CD14-positive monocyte (primary cell): ENCODE data around the gene DCP1A. TPM values are rescaled to one million over a fixed set of nuclear protein-coding genes. Genes with fewer than 3 reads are reported as not detected.

Source experiments
- DNase-seq, 3 donors: peaks; one replicate each; pipeline ENCODE4 v3.0.0-alpha.2; 2011 to 2022
- H2AFZ ChIP-seq: 2 replicates; pipeline ENCODE4 v1.6.0; 2012; ENCODE audit warnings: mild to moderate bottlenecking, low read depth, low read length, inconsistent platforms; ENCODE audit not compliant: insufficient read depth, poor library complexity, severe bottlenecking
- H3K27ac ChIP-seq, 2 donors: 1 replicate in 1 of 2; 2 replicates in 1 of 2; pipeline ENCODE4 v1.5.1; 2012 to 2013; ENCODE audit warnings: low read length in 2 of 2, control low read depth in 1 of 2, inconsistent platforms in 1 of 2, low read depth in 1 of 2, mild to moderate bottlenecking in 1 of 2
- H3K27me3 ChIP-seq, 2 donors: one replicate each; pipeline versions ENCODE4 v1.6.0 to v1.6.1; 2011 to 2013; ENCODE audit warnings: low read length in 2 of 2; ENCODE audit not compliant: control insufficient read depth in 2 of 2, insufficient read depth in 2 of 2
- H3K36me3 ChIP-seq, 2 donors: replicated peaks in 1 of 2; 1 replicate in 1 of 2; 2 replicates in 1 of 2; pipeline versions ENCODE4 v1.5.1 to v1.6.1; 2012 to 2013; ENCODE audit warnings: low read length in 2 of 2, control low read depth in 1 of 2, inconsistent platforms in 1 of 2, mild to moderate bottlenecking in 1 of 2; ENCODE audit not compliant: insufficient read depth in 2 of 2, control insufficient read depth in 1 of 2
- H3K4me1 ChIP-seq, 2 donors: 1 replicate in 1 of 2; 2 replicates in 1 of 2; pipeline versions ENCODE4 v1.5.1 to v1.6.1; 2012 to 2013; ENCODE audit warnings: low read length in 2 of 2, control low read depth in 1 of 2, inconsistent platforms in 1 of 2, mild to moderate bottlenecking in 1 of 2, moderate library complexity in 1 of 2; ENCODE audit not compliant: insufficient read depth in 2 of 2, control insufficient read depth in 1 of 2
- H3K4me2 ChIP-seq: replicated peaks from 2 replicates; pipeline ENCODE3; 2012; ENCODE audit warnings: low read length, moderate library complexity, mild to moderate bottlenecking; ENCODE audit not compliant: poor library complexity, severe bottlenecking; ENCODE audit errors: extremely low read depth
- H3K4me3 ChIP-seq, 3 experiments: fragments of 200-600 bp in 1 of 3; sonication (generic) in 1 of 3; replicated peaks in 1 of 3; 1 replicate in 2 of 3; 2 replicates in 1 of 3; pipeline ENCODE4 v1.5.1; 2011 to 2013; ENCODE audit warnings: low read length in 3 of 3, mild to moderate bottlenecking in 3 of 3, control low read depth in 2 of 3, low read depth in 2 of 3, inconsistent platforms in 1 of 3, moderate library complexity in 1 of 3
- H3K79me2 ChIP-seq: 2 replicates; pipeline ENCODE4 v1.6.0; 2012; ENCODE audit warnings: mild to moderate bottlenecking, control low read depth, inconsistent platforms, low read length, moderate library complexity; ENCODE audit not compliant: insufficient read depth
- H3K9ac ChIP-seq: 2 replicates; pipeline ENCODE4 v1.6.0; 2017; ENCODE audit warnings: low read length, mild to moderate bottlenecking; ENCODE audit not compliant: insufficient read depth, poor library complexity, severe bottlenecking
- H3K9me3 ChIP-seq, 2 donors: replicated peaks in 1 of 2; 1 replicate in 1 of 2; 2 replicates in 1 of 2; pipeline versions ENCODE4 v1.5.1 to v1.6.1; 2012 to 2013; ENCODE audit warnings: low read length in 2 of 2, control low read depth in 1 of 2; ENCODE audit not compliant: control insufficient read depth in 1 of 2, insufficient read depth in 1 of 2
- H4K20me1 ChIP-seq: 2 replicates; pipeline ENCODE4 v1.6.0; 2012; ENCODE audit warnings: mild to moderate bottlenecking, low read length, control low read depth, moderate library complexity; ENCODE audit not compliant: insufficient read depth
- H3K27ac Mint-ChIP-seq, 7 donors: one replicate each; pipeline ENCODE4 v1.8.0; 2020; ENCODE audit warnings: mild to moderate bottlenecking in 7 of 7, mixed read lengths in 7 of 7, moderate library complexity in 6 of 7, inconsistent platforms in 2 of 7
- H3K27me3 Mint-ChIP-seq, 3 donors: one replicate each; pipeline ENCODE4 v1.8.0; 2021 to 2022; ENCODE audit warnings: low read depth in 3 of 3, mild to moderate bottlenecking in 3 of 3, mixed read lengths in 3 of 3, moderate library complexity in 3 of 3, inconsistent platforms in 1 of 3
- H3K36me3 Mint-ChIP-seq, 2 donors: one replicate each; pipeline ENCODE4 v1.8.0; 2020; ENCODE audit warnings: mixed read lengths in 2 of 2, inconsistent platforms in 1 of 2, mild to moderate bottlenecking in 1 of 2
- H3K4me1 Mint-ChIP-seq: one replicate; pipeline ENCODE4 v1.8.0; 2020; ENCODE audit warnings: mild to moderate bottlenecking, mixed read lengths
- H3K4me3 Mint-ChIP-seq, 2 donors: one replicate each; pipeline ENCODE4 v1.8.0; 2020; ENCODE audit warnings: mild to moderate bottlenecking in 2 of 2, mixed read lengths in 2 of 2, moderate library complexity in 1 of 2
- H3K9me3 Mint-ChIP-seq, 7 donors: one replicate each; pipeline ENCODE4 v1.8.0; 2020 to 2022; ENCODE audit warnings: mixed read lengths in 7 of 7, mild to moderate bottlenecking in 6 of 7, moderate library complexity in 6 of 7, inconsistent platforms in 2 of 7
- CTCF ChIP-seq: fragments of 200-600 bp; IDR thresholded peaks from one replicate; pipeline ENCODE4 v1.8.0; 2022; ENCODE audit warnings: antibody characterized with exemption, mild to moderate bottlenecking
- WGBS: methylation state at CpG from one replicate; pipeline ENCODE4 v1.1.5; 2013; ENCODE audit warnings: missing lambda C conversion rate; ENCODE audit not compliant: insufficient coverage; 5-methylcytosine and 5-hydroxymethylcytosine counted together
- intact Hi-C, 2 donors: fragments of 100-400 bp; cut with micrococcal nuclease; formaldehyde crosslinking; loops; one replicate each; pipeline versions ENCODE4 v1.15.0 to v1.15.1; 2023
- polyA plus RNA-seq, 3 donors: library from polyadenylated mRNA; depleted of rRNA in 1 of 3; unstranded in 2 of 3; stranded (reverse) in 1 of 3; fragments of 300-500 nt in 2 of 3; fragments of >200 nt in 1 of 3; fragmentation: Illumina TruSeq in 2 of 3; gene quantifications; 1 replicate in 2 of 3; 2 replicates in 1 of 3; pipeline ENCODE4 v1.2.3, GENCODE V29; 2012 to 2021

DCP1A gene
- polyA plus RNA-seq, 3 donors = 11.9 to 25.4 (median 19.3) TPM

DNA sequence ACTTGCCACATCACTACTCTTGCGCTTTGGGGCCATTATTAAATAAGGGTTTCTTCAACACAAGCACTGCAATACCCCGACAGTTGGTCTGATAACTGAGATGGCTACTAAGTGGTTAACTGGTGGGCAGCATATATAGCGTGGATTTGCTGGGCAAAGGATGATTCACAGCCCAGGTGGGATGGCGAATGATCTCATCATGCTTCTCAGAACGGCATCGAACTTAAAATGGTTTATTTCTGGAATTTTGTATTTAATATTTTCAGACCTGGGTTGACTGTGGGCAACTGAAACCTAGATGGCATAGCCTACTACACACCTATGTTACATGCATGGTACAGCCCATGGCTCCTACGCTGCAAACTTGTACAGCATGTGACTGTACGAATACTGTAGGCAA, 64.8 kb downstream of the DCP1A start:
- Histone ChIP-seq H3K4me3 (no peak overlapping the region), H4K20me1 (no peaks in the 10 kb centered on the region), H3K27ac (no peak overlapping the region), H3K9me3 (no peaks in the 10 kb centered on the region), H2AFZ (no peak overlapping the region), H3K36me3 (peaks cover 36 to 62% of the 10 kb centered on the region in 2 donors), H3K79me2 (no peaks in the 10 kb centered on the region), H3K4me1 (no peaks in the 10 kb centered on the region), H3K27me3 (no peaks in the 10 kb centered on the region), H3K4me2 (no peak overlapping the region), H3K9ac (no peak overlapping the region)
- H3K27me3 Mint-ChIP-seq = peaks cover 0 to 2% (median 0%) of the 10 kb centered on the region in 3 donors
- TF ChIP-seq CTCF = no peak
- no peak for DNase-seq
- intact Hi-C loops = no loop called here
- no peaks in the 10 kb centered on the region for H3K9me3 Mint-ChIP-seq
- no CpG with 5 or more reads among the region's 8 CpGs for WGBS
- H3K4me1 Mint-ChIP-seq = peaks cover 7% of the 10 kb centered on the region
- H3K27ac Mint-ChIP-seq = no peak overlapping the region
- H3K4me3 Mint-ChIP-seq = no peak overlapping the region
- peaks cover 45 to 59% of the 10 kb centered on the region in 2 donors for H3K36me3 Mint-ChIP-seq

DNA sequence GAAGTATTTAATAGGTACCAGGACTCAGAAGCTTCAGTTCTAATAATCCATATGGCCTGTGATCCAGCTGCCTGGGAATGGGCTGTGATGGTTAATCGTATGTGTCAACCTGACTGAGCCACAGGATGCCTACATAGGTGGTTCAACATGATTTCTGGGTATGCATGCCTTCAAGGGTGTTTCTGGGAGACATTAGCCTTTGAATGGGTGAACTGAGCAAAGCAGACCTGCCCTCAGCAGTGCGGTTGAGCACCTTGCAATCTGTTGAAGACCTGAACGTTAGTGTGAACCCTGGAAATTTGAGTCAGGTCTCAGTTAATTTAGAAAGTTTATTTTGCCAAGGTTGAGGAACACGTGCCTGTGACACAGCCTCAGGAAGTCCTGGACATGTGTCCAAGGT, 68.7 kb downstream of the DCP1A start:
- H3K27me3 Mint-ChIP-seq = peaks cover 0 to 2% (median 0%) of the 10 kb centered on the region in 3 donors
- H3K4me2 ChIP-seq = no peak overlapping the region
- WGBS = 100% methylated on average over 4 of the region's 4 CpGs
- H3K4me3 Mint-ChIP-seq = no peak overlapping the region
- no peak for TF ChIP-seq CTCF
- H3K9me3 ChIP-seq = no peaks in the 10 kb centered on the region
- H3K9me3 Mint-ChIP-seq = no peaks in the 10 kb centered on the region
- no peak for DNase-seq
- peaks cover 16% of the 10 kb centered on the region for H3K79me2 ChIP-seq
- H3K27me3 ChIP-seq = no peaks in the 10 kb centered on the region
- peaks cover 2% of the 10 kb centered on the region for H3K4me1 Mint-ChIP-seq
- no peak overlapping the region for H3K9ac ChIP-seq
- no peak overlapping the region for H2AFZ ChIP-seq
- peaks cover 22 to 39% of the 10 kb centered on the region in 2 donors for H3K36me3 Mint-ChIP-seq
- intact Hi-C loops = loop anchor here in 1 of 2 donors (10.0 kb wide), 1 partner anchor 64 kb away; no protein-coding TSS in a partner anchor
- H3K4me3 ChIP-seq = no peak overlapping the region
- peaks cover 11 to 23% of the 10 kb centered on the region in 2 donors for H3K36me3 ChIP-seq
- no peaks in the 10 kb centered on the region for H3K4me1 ChIP-seq
- no peak overlapping the region for H3K27ac ChIP-seq
- no peaks in the 10 kb centered on the region for H4K20me1 ChIP-seq
- peak overlapping the region in 2 of 7 donors; percentile 6 to 52 for H3K27ac Mint-ChIP-seq
